IPS DF 6.9 (cell line): ENCODE measurements around the gene KIAA1217.

ENCODE experiments used
- DNase-seq: peaks from one replicate; pipeline ENCODE4 v3.0.0-alpha.2; 2013; ENCODE audit warnings: low read depth, low spot score
- H3K27ac ChIP-seq: one replicate; pipeline ENCODE4 v1.5.1; 2013; ENCODE audit warnings: low read length, control low read depth
- H3K27me3 ChIP-seq: 2 replicates; pipeline ENCODE4 v1.6.1; 2013; ENCODE audit warnings: mild to moderate bottlenecking, low read length; ENCODE audit not compliant: control insufficient read depth, insufficient read depth
- H3K36me3 ChIP-seq: 2 replicates; pipeline ENCODE4 v1.6.1; 2013; ENCODE audit warnings: low read length; ENCODE audit not compliant: control insufficient read depth, insufficient read depth
- H3K4me1 ChIP-seq: 2 replicates; pipeline ENCODE4 v1.6.1; 2013; ENCODE audit warnings: low read length; ENCODE audit not compliant: control insufficient read depth, insufficient read depth
- H3K4me3 ChIP-seq: 2 replicates; pipeline ENCODE4 v1.5.1; 2013; ENCODE audit warnings: mild to moderate bottlenecking, low read length
- H3K9me3 ChIP-seq: 2 replicates; pipeline ENCODE4 v1.6.1; 2013; ENCODE audit warnings: low read length, inconsistent platforms; ENCODE audit not compliant: control insufficient read depth, insufficient read depth
- WGBS: extraction: QIAGEN DNeasy Blood & Tissue Kit; methylation state at CpG from one replicate; pipeline ENCODE4 v1.1.7; 2013; ENCODE audit warnings: mixed read lengths, missing lambda C conversion rate; ENCODE audit not compliant: insufficient read length, insufficient coverage; 5-methylcytosine and 5-hydroxymethylcytosine counted together

Gene KIAA1217

DNA sequence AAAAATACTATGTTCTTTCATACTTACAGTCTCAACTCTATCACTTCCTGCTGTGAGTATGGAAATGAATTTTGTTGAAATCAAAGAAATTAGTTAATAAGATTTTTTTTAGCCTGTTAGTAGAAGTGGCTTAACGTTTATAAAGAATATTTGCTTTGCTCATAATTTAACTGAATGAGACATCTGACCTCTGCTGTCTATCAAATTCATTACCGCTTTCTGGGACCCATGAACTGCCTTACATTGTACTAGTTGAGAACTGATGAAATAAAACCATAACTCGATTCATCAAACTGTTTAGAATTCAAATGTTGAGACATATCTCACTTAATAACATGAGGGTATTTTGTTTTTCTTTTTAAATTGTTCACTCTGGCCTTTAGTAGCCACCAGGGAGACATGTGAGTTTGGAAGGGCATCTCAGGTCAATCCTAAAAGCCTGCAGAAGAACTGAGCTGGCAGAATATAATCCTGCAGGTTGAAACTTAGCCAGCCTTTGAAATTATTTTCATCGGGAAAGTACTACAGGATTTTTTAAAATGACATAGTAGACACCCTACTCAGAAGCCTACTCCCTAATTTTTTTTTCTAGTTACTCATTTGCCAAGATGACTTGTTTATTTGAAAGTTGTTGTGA lies 78.7 kb downstream of the KIAA1217 start:
- Histone ChIP-seq H3K27ac (no peak overlapping the region), H3K27me3 (no peaks in the 10 kb centered on the region), H3K4me1 (no peaks in the 10 kb centered on the region), H3K4me3 (no peak overlapping the region), H3K9me3 (no peaks in the 10 kb centered on the region), H3K36me3 (no peaks in the 10 kb centered on the region)
- WGBS, result no CpG with 5 or more reads among the region's 4 CpGs
- no peak for DNase-seq

DNA sequence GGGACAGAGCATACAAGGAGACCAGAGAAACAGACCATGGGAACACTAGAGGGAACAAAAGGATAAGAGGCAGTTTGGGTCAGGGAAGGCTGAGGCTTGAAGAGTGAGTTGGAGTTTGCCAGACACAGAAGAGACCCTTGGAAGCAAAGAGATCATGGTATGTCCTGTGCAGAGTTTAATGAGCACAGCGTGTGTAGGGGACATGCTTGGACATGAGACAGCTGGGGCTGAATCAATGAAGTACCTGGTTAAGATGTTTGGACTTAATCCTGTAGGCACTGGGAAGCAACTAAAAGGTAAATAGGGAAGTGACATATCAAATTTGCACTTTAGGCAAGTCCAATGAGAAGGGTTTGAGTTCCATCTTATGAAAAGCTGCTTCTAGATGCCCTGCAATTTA lies 79.6 kb downstream of the KIAA1217 start:
- Histone ChIP-seq H3K4me1 (no peaks in the 10 kb centered on the region), H3K4me3 (no peak overlapping the region), H3K27me3 (no peaks in the 10 kb centered on the region), H3K36me3 (no peaks in the 10 kb centered on the region), H3K27ac (no peak overlapping the region), H3K9me3 (no peaks in the 10 kb centered on the region)
- no CpG with 5 or more reads among the region's 1 CpG for WGBS
- DNase-seq, result no peak

DNA sequence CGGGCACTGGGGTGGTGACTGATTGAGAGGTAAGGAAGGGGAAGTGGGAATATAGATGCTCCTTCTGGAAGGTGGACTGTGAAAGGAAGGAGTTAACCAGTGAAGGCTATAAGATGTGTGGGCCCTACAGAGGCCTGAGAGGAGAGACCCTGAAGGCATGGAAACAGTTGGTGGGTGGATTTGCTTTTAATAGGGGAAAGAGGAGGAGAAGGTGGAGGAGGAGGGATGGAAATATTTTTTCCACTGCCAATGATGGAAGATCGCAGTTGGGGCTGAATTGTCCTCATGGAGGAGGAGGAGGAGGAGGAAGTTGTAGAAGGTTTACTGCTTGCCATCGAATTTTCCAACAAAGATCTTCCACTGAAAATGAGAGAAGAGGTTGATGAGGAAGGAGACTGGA lies 80.3 kb downstream of the KIAA1217 start:
- H3K9me3 ChIP-seq, result no peaks in the 10 kb centered on the region
- no peaks in the 10 kb centered on the region for H3K36me3 ChIP-seq
- no peak overlapping the region for H3K4me3 ChIP-seq
- H3K4me1 ChIP-seq, result no peaks in the 10 kb centered on the region
- no peak overlapping the region for H3K27ac ChIP-seq
- no peaks in the 10 kb centered on the region for H3K27me3 ChIP-seq
- no peak for DNase-seq
- WGBS, result no CpG with 5 or more reads among the region's 3 CpGs

DNA sequence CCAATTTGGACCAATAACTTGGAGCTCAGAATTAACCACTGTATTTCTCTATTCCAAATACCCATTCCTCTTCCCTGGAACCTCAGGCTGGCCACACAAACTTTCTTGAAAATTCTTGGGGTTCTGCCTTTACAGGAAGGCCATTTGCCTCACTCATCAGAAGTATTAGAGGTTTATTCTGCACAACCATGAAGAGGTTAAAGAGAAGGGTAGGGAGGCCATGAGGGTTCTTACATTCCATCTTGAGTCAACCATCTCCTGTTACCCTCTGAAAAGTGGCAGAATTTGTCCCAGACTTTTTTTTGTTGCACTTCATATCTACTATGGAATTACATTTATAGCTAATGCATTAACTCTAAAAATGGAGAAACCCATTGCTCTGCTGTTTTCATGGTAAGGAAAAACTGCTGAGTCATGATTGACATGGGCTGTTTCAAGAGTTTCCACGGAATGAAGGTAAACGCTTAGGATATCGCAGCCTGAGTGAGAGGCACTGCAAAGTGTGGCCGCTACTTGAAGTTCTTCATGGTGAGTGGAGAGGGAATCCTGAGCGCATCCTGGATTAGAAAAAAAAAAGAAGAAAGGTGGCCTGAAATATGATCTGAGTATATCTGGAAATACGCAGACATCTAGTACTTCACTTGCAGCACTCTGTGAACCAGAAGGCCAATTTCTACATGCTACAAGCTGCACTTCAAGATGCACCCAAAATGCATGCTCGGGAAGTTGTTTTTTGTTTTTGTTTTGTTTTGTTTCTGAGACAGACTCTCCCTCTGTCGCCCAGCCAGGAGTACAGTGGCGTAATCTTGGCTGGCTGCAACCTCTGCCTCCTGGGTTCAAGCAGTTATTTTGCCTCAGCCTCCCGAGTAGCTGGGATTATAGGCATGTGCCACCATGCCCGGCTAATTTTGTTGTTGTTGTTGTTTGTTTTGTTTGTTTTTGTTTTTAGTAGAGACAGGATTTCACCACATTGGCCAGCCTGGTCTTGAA lies 83.7 kb downstream of the KIAA1217 start:
- H3K27ac ChIP-seq, result no peak overlapping the region
- no peaks in the 10 kb centered on the region for H3K9me3 ChIP-seq
- H3K36me3 ChIP-seq, result no peaks in the 10 kb centered on the region
- H3K4me3 ChIP-seq, result no peak overlapping the region
- WGBS, result no CpG with 5 or more reads among the region's 11 CpGs
- H3K27me3 ChIP-seq, result no peaks in the 10 kb centered on the region
- H3K4me1 ChIP-seq, result no peaks in the 10 kb centered on the region
- no peak for DNase-seq

DNA sequence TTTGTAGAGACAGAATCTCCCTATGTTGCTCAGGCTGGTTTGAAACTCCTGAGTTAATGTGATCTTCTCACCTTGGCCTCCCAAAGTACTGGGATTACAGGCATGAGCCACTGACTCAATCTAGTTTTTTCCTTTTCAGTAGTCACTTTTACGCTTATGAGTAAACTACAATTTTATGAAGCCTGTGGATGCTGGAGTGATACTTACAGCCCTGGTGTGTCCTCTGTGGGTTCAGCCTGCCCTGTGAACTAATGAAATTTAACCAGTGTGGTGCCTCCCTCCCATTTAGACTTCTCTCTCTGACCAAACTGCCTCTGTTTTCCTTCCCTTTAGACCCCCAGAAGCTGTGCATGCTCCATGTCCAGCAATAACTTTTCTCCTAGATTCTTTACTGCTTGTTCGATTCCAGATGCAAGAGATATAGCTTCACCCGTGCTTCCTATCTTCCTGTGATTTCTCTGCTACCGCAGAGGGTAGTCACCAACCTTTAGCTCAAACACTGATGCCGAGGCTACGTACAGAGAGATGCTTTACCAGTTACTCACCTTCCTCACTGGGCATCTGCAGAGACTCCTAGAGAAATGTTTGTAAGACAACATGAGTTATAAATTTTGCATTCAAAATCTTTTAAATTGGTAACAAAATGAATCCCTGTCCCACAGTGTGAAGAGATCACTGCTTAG lies 90.8 kb downstream of the KIAA1217 start:
- Histone ChIP-seq H3K27ac (no peak overlapping the region), H3K27me3 (no peaks in the 10 kb centered on the region), H3K4me1 (no peaks in the 10 kb centered on the region), H3K4me3 (no peak overlapping the region), H3K36me3 (no peaks in the 10 kb centered on the region), H3K9me3 (no peaks in the 10 kb centered on the region)
- no CpG with 5 or more reads among the region's 6 CpGs for WGBS
- no peak for DNase-seq

DNA sequence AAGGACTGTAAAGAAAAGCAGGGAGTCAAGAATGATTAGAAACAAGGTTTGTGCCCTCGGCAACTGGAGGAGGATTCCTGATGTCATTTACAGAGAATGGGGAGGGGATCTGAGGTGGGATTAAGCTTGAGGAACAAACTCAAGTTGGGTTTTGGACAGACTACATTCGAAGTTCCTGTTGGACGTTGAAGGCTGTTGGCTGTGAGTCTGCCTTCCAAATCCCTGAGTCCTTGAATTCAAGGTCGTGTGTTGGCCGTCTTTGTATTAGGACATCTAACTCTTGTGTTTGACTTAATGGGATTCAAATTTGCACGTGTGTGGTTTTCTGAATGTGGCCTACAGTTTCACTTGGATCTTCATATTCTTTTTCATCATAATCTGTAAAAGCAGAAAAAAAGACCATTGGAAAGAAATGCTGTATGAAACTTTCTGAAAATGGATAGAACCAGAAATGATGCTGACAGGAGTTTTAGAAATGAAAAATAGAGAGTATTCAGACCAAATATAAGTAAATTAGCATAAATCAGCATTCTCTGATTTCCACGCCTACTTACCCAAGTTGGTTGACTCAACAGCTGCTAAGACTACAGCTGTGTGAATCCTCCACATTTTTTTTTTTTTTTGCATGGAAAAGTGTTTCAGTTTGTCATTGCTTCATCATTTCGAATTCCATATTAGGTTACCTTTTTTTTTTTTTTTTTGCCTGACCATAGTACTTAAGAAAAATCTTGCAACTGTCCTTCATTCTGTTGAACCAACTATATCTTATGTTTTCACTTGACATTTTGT lies 94.8 kb downstream of the KIAA1217 start:
- WGBS, result no CpG with 5 or more reads among the region's 8 CpGs
- H3K4me1 ChIP-seq, result no peaks in the 10 kb centered on the region
- no peak overlapping the region for H3K27ac ChIP-seq
- DNase-seq, result no peak
- no peak overlapping the region for H3K4me3 ChIP-seq
- H3K36me3 ChIP-seq, result no peaks in the 10 kb centered on the region
- H3K27me3 ChIP-seq, result no peaks in the 10 kb centered on the region
- H3K9me3 ChIP-seq, result no peaks in the 10 kb centered on the region

DNA sequence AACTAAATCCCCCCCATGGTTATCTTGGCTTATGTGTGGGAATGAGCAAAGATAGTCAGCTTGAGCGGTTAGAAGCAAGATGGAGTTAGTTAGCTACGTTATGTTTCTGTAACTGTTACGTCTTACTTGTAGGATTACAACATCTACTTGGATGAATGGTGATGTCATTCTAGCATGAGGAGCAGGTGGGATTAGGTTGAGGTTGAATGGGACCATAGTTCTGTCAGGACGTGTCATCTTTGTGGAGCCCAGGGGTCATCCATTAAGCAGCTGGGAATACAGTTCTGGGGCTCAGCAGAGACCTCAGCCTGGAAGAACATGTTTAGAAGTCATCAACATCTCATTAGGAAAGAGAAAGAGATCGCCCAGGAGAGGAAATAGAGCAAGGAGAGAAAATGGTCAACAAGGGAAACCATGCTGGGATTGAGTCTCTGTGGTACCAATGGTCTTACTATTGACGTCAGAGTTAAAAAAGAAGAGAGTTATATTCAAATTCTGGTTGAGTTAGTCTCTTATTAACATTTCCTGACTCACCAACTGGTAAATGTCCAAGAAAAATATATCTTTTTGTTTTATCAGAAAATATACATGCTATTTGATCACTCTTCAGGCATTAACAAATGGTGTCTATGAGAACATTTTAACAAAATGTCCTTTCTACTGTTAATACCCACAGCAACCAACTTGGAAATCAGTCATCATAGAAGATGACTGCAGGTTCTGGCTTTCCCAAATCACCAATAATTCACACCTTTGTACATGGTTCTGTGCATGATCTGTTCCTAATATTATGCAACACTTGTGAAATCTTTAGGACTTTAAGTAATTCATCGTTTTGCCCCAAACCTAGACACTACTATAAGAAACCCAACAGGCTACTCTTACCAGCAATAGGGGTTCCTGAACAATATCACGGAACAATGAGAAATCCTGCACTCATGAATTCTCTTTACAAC lies 96.9 kb downstream of the KIAA1217 start:
- no CpG with 5 or more reads among the region's 8 CpGs for WGBS
- DNase-seq, result no peak
- Histone ChIP-seq H3K36me3 (no peaks in the 10 kb centered on the region), H3K4me3 (no peak overlapping the region), H3K9me3 (no peaks in the 10 kb centered on the region), H3K27ac (no peak overlapping the region), H3K4me1 (no peaks in the 10 kb centered on the region), H3K27me3 (no peaks in the 10 kb centered on the region)

DNA sequence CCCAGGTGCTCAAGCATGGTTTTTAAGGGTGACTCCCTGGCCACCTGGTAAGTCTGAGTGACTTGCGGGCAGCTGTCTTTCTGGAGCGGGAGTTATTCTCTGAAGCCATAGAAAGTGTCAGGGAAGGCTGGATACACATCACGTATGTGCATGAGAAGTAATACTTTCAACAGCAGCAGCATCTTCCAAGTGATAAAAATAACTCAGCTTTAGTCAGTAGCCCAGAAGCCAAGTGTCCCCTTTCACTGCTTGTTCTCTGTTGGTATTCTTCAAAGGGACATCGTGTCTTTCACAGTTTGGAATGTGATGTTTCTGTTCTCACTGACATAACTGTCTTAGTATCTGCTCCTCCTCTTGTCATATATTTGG lies 97.6 kb downstream of the KIAA1217 start:
- Histone ChIP-seq H3K4me3 (no peak overlapping the region), H3K36me3 (no peaks in the 10 kb centered on the region), H3K27me3 (no peaks in the 10 kb centered on the region), H3K4me1 (no peaks in the 10 kb centered on the region), H3K9me3 (no peaks in the 10 kb centered on the region), H3K27ac (no peak overlapping the region)
- no peak for DNase-seq
- WGBS, result no CpG with 5 or more reads among the region's 4 CpGs

DNA sequence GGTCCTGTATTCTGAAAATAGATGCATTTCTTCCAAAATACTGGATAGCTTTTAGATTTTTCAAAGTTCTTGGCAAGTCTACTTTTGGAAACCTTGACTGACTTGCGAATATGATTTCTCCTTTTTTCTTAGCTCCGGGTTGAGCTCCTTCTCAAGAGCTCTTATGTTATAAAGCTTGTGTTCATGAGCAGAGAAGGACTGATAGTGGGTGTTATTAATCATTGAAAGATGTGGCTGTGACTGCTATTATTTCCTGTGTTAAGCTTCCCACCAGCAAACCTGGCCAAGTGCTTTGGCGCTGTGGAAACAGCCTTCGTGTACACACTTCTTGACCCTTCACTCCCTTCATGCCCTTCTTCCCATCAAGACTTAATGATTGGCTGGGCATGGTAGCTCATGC lies 98.2 kb downstream of the KIAA1217 start:
- Histone ChIP-seq H3K4me1 (no peaks in the 10 kb centered on the region), H3K9me3 (no peaks in the 10 kb centered on the region), H3K36me3 (no peaks in the 10 kb centered on the region), H3K27ac (no peak overlapping the region), H3K4me3 (no peak overlapping the region), H3K27me3 (no peaks in the 10 kb centered on the region)
- DNase-seq, result no peak
- WGBS, result no CpG with 5 or more reads among the region's 4 CpGs
